Left ventricle myocardium superior (tissue), 1 donor: ENCODE results near the gene CEP68. TPM values are rescaled to one million over a fixed set of nuclear protein-coding genes. Genes with fewer than 3 reads are reported as not detected.
"Not testable (repeated sequence)": the region's sequence is repeated elsewhere in the genome, so short reads cannot be mapped to it uniquely, and the experiment has no call there.

ENCODE experiments used
- ATAC-seq: fragments of 200-7000 bp; cut with Tn5 transposase; one replicate; pipeline ENCODE4 v1.9.1; 2020; ENCODE audit warnings: mild to moderate bottlenecking, moderate library complexity
- DNase-seq: peaks from one replicate; pipeline ENCODE4 v3.0.0-alpha.2; 2020
- intact Hi-C: fragments of 100-400 bp; cut with micrococcal nuclease; formaldehyde crosslinking; loops from one replicate; pipeline ENCODE4 v1.11.0; 2022
- long read RNA-seq: library from polyadenylated mRNA; unstranded; transcript quantifications from one replicate; pipeline ENCODE4 v2.0.0, GENCODE V29; 2021
- total RNA-seq: library from RNA; stranded (reverse); fragmentation: NEBNext Ultra II Directional; extraction: Animal tissue kit (Norgen Biotek cat#: 25700); gene quantifications from one replicate; pipeline ENCODE4 v1.2.1, GENCODE V29; 2021
- donor health status: DM: no; HTN: yes; CAD: no; lungs with severe emphysema.

Gene CEP68, protein sequence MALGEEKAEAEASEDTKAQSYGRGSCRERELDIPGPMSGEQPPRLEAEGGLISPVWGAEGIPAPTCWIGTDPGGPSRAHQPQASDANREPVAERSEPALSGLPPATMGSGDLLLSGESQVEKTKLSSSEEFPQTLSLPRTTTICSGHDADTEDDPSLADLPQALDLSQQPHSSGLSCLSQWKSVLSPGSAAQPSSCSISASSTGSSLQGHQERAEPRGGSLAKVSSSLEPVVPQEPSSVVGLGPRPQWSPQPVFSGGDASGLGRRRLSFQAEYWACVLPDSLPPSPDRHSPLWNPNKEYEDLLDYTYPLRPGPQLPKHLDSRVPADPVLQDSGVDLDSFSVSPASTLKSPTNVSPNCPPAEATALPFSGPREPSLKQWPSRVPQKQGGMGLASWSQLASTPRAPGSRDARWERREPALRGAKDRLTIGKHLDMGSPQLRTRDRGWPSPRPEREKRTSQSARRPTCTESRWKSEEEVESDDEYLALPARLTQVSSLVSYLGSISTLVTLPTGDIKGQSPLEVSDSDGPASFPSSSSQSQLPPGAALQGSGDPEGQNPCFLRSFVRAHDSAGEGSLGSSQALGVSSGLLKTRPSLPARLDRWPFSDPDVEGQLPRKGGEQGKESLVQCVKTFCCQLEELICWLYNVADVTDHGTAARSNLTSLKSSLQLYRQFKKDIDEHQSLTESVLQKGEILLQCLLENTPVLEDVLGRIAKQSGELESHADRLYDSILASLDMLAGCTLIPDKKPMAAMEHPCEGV
- 19.5 TPM for total RNA-seq
- long read RNA-seq, full-length matches to known transcripts = 7 of 39 reads
- long read RNA-seq, partial matches to known transcripts = 15 of 39 reads
- long read RNA-seq, other reads (novel, unspliced or antisense) = 17 of 39 reads

DNA sequence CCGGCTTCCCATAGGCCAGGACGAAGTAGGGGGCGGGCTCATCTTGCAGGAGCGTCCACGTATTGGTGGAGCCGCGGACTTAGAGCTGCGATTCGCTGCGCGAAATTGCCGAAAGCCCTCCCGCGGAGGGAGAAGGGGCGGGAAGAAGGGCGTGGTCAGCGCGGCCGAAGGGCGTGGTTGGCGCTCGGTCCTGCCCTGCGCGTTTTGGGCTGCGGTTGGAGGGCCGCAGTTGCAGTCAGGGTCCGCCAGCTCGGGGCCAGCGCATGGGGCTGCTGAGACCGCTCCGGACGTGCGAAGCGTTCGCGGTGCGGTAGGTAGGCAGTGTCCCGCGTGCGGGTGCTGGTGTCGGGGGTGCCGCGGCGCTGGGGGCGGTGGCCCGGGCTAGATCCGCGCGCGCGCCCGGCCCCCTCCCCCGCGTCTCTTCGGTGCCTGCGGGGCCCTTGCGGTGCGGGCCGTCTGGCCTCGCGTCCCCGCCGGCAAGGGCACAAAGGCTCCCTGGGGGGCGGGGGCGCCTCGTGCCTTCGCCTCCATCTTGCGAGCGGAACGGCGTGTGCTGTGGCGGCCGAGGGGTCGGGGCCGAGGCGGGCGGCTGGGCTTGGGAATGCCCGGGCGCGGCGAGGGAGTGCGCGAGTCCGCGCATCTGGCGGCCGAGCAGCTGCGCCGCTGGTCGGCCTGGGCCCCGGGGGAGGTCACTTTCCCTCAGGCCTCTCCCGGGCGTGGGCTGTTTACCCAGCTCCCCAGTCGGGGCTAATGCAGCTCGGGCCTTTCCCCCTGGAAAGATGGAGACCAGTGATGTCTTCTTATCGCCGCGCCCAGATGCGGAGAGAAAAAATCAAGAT, at the start of gene CEP68:
CEP68 (plus strand) TSS at position 202 of the 839 bp plus-strand sequence. CDS start 13,029 bp downstream, outside the sequence.
- ATAC-seq = peak; percentile 96
- intact Hi-C loops = no loop called here
- DNase-seq = peak; percentile 97

DNA sequence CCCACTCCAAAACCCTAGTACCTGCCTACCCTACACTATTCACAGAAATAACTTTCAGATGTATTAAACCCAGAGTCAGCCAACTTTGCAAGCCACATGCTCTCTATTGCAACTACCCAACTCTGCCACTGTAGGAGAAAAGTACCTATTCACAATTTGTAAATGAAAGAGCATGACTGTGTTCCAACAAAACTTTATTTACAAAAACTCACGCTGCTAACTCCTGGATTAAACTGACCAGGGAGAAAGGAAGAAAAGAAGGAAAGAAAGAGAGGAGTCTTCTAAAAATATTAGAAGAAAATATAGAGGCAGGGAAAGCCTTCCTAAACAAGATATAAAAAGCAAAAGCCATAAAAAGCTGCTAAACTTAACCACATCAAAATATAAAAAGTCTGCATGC, 42.4 kb upstream of the CEP68 start:
- no peak for ATAC-seq
- intact Hi-C loops = no loop called here

DNA sequence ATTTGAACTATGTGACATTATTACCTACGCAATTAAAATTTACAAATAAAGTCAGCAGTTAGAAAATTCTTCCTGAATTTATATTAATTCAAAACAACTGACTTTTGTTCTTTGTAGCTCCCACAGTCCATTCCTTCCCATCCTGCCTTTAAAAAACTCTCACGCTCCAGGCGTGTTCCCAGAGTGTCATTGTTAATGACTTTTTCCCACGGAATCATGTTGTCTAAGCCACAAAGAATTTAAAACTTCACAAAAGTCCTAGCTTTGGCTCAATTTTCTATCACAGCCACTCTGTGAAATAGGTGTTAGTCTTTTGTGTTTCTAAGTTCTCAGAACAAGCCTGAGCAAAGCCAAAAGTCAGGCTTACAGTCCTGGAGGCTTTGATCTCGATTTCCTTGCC, 40.5 kb upstream of the CEP68 start:
- no peak for ATAC-seq
- intact Hi-C loops = no loop called here

More for the DNA sequence above, 42.4 kb upstream of the CEP68 start:
- no peak for DNase-seq

DNA sequence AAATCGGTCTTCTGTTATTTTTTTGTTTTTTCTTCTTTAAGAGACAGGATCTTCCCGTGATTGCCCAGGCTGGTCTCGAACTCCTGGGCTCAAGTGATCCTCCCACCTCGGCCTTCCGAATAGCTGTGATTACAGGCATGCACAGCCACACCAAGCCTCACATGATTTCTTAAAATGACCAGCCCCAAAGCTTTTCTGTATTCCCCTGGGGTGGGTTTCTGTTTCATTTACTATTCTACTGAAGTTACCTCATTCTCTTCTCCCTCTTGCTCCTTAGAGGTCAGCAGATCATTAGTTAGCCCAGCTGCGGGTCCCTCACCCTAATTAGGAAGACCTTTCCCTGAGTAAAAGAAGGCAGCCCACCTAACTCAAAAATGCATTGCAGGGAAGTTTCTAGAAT, 39.4 kb upstream of the CEP68 start:
- intact Hi-C loops = no loop called here
- ATAC-seq (no peak), DNase-seq (no peak)

More for the DNA sequence above, 40.5 kb upstream of the CEP68 start:
- DNase-seq = no peak

DNA sequence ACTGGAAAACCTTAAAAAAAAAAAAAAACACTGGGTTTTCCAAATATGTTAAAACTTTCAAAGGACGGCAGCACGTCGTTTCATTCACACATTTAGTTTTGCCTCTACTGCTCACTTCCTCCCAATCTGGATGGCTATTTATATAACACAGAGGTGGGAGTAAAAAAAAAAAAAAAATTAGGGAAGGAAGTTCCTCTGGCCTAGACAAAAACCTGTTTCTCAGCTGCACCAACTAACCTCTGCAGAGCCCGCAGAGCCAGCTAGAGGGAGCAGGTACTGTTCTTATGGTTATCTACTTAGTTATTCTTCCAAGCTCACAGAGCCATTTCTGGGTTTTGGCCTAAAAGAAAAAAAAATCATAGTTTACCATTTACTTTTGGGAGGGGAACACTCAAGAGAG, 38.9 kb upstream of the CEP68 start:
- intact Hi-C loops = no loop called here
- ATAC-seq = peak; percentile 46
- DNase-seq = no peak

DNA sequence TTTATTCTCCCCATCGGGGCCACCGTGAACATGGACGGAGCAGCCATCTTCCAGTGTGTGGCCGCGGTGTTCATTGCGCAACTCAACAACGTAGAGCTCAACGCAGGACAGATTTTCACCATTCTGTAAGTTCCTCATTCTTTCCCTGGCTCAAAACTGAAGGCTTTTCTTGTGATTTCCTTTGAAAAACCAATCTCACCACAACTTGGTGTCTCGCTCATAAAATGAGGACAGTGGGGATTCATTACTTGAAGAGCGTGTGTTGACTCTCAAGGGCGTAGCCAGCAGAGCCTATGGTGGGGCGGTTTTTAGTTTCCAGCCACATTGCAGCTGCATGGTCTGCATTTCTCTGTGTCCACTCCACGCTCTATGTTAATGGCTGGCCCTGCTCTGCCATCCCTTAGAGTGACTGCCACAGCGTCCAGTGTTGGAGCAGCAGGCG, 38.1 kb upstream of the CEP68 start:
- ATAC-seq = peak; percentile 54
- intact Hi-C loops = no loop called here
- peak; percentile 52 for DNase-seq

DNA sequence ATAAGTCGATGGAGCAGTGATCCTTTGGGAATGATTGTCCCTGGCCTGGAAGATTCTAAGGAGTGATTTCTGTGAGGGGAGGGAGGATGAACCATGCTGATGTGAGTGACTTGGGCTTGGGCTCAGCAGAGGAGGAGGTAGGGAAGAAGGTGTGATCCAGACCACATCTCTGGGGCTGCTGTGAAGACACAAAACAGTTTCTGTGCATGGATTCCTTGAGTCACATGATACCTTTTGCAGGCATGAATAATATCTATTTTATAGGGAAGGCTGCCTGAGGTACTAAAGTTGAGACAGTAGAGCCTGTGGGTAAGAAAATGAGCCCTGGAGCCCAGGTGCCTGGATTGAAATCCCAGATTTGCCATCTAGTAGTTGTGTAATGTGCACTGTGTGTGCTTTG, 37.2 kb upstream of the CEP68 start:
- no peak for ATAC-seq
- intact Hi-C loops = no loop called here
- DNase-seq = no peak

DNA sequence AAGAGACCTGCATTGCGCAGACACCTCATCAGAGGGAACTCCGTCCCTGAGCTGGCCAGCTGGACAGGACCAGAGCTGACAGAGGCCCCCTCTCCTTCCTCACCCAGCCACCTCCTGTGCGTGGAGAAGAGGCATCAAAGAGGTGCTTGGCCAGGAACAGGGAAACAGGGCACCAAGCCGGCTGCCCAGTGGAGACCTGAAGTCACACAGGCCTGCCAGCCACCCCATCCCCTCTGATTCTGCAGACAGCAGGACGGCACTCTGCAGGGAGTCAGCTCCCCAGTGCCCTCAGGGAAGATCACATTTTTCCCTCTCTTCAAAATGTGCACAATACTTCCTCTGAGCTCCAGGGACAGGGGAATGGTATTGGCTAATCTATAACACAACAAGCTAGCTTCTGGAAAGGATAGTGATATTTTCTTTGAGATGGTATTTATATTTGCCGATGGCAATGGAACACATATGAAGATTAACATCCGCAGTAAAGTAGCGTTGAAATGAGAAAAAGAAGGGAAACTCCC, 36.5 kb upstream of the CEP68 start:
- intact Hi-C loops = no loop called here
- DNase-seq (no peak), ATAC-seq (no peak)

DNA sequence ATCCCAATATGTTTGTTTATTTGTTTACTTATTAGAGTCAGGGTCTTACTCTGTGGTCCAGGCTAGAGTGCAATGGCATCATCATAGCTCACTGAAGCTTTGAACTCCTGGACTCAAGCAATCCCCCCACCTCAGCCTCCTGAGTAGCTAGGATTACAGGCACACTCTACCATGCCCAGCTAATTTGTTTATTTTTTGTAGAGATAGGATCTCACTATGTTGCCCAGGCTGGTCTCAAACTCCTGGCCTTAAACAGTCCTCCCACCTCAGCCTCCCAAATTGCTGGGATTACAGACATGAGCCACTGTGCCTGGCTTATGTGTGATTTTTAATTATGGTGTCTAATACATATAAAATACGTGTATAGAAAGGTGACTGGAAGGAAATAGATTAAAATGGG, 36.0 kb upstream of the CEP68 start:
- DNase-seq, intact Hi-C loops, ATAC-seq: not testable (repeated sequence)

DNA sequence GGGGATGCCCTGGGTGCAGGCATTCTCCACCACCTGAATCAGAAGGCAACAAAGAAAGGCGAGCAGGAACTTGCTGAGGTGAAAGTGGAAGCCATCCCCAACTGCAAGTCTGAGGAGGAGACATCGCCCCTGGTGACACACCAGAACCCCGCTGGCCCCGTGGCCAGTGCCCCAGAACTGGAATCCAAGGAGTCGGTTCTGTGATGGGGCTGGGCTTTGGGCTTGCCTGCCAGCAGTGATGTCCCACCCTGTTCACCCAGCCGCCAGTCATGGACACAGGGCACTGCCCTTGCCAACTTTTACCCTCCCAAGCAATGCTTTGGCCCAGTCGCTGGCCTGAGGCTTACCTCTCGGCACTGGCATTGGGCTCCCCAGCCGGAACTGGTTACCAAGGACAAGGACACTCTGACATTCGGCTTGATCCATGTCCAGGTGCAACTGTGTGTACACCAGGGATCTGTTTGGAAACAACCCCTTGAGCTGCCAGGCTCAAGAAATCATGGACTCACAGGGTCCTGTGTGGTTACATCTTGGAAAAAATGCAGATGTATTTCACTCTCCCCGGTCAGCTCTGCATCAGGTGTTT, 35.2 kb upstream of the CEP68 start:
- intact Hi-C loops = no loop called here
- ATAC-seq (peak; percentile 63), DNase-seq (no peak)

DNA sequence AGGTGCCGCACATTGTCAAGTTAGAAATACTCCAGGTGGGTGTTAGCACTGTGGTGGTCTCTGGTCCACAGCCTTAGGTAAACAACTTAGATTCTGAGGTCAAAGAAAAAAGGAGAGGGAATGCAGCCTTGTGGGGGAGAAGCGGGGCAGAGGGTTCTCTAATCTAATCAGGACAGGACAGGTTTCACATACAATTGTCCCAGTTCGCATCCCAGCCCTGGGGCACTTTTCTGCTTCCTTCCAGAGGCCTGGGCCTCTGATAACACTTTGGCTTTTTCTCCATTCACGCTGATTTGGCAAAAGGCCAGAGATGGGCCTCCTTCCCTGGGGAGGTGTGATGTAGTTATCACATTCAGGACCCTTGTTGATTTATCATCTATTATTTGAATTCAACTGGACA, 34.5 kb upstream of the CEP68 start:
- ATAC-seq = no peak
- DNase-seq = no peak
- intact Hi-C loops = no loop called here

DNA sequence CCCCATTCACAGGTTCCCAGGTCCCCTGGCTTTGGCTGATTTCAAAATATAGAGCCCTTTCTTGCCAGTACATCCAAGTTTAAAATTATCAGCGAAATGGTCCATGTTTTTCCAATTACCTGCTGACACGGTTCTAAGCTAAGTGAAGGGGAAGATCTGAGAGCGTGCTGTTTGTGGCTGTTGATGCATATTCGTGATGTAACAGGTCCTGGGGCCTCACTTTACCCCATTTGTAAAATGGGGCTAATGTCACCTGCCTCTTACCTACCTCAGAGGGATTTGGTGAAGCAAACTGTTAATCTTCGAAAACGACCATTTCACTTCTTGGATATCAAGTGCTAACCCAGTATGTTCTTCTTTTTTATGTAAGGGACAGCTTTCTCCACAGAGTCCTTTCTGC, 34.0 kb upstream of the CEP68 start:
- intact Hi-C loops = no loop called here
- ATAC-seq (no peak), DNase-seq (no peak)

DNA sequence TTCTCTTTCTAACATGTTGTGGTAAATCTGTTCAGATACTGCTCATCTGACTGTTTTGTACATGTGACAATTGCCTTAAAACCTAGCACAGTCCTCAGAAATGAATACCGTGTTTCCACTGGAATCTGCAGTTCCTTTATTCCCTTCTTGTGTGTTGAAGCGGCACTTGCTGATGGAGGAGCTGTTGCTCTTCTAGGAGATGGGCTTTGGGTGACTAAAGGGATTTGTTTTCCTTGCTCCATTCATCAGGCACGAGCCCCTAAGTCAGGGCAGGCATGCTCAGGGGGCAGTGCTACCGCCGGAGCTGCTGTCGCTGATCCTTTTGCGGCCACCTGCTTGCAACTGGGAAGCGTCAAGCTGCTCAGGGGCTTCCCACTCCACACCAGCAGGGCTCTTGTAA, 32.5 kb upstream of the CEP68 start:
- intact Hi-C loops = no loop called here
- no peak for ATAC-seq
- DNase-seq = no peak

DNA sequence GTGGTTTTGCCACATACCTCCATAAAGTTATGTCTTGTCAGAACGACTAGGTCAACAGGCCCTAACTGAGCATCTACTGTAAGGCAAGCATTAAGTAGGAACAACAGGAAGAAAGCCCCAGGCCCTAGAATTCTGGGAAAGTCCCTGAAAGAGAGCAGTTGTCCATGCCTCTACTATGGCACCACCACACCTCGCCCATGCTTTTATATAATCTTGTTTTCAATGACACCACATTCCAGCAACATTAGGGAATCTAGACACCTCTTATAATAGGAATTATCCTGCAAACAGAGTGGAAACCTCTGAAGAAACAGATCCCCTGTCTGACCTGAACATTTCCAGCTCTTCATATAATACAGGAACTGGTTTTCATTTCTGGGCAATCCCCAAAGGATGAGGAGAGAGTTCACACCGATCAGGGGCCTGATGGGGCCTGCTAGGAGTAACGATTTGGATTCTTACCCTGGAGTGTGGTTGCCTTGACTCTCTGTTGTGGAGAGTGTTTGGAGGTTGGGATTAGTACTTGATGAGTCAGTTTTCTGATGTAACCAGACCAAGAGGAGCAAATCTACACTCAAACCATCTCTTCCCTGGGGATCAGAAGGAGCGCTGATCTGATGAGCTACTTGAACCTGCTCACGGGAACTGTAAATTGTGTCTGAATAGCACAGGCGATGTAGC, 31.9 kb upstream of the CEP68 start:
- ATAC-seq (no peak), DNase-seq (no peak)
- intact Hi-C loops = no loop called here

DNA sequence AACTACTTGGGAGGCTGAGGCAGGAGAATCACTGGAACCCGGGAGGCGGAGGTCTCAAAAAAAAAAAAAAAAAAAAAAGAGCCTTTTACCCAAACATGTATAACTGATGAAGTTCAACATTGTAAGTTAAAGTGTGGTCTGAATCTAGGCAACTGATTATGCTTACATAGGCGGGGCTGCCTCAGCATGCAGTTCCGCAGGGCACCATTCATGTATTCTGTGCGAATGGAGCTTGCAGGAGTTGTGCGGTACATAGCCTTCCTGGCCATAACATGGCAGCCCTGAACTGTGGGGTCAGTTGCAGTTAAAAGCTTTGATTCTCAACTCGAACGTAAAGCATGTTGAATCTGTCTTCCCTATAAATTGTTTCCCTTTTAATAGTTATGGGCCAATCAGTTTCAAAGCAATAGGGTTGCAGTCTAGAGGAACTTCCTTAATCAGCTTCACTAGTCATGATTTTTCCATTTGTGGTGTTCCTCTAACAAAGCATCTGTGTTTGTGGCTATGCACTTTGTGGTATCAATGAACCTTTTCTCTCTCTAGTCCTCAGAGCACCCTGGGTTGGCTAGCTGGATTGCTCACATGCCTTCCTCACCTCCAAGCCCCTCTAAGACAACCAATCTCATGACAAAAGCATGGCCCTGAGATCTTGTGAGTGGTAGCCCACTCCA, 30.6 kb upstream of the CEP68 start:
- ATAC-seq (no peak), DNase-seq (no peak)
- intact Hi-C loops = no loop called here

DNA sequence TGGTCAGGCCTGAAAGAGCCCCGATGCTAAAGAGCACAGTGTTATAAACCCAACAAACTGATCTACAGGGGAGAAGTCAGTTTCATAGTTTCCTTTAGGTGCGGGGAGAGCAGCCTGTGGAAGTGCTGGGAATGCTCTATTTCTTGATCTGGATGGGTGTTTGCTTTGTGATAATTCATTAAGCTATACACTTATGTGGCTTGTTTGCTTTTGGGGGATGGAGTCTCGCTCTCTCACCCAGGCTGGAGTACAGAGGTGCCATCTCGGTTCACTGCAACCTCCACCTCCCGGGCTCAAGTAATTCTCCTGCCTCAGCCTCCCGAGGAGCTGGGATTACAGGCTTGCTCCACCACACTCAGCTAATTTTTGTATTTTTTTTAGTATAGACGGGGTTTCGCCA, 30.1 kb upstream of the CEP68 start:
- ATAC-seq (no peak), DNase-seq (no peak)
- intact Hi-C loops = no loop called here

DNA sequence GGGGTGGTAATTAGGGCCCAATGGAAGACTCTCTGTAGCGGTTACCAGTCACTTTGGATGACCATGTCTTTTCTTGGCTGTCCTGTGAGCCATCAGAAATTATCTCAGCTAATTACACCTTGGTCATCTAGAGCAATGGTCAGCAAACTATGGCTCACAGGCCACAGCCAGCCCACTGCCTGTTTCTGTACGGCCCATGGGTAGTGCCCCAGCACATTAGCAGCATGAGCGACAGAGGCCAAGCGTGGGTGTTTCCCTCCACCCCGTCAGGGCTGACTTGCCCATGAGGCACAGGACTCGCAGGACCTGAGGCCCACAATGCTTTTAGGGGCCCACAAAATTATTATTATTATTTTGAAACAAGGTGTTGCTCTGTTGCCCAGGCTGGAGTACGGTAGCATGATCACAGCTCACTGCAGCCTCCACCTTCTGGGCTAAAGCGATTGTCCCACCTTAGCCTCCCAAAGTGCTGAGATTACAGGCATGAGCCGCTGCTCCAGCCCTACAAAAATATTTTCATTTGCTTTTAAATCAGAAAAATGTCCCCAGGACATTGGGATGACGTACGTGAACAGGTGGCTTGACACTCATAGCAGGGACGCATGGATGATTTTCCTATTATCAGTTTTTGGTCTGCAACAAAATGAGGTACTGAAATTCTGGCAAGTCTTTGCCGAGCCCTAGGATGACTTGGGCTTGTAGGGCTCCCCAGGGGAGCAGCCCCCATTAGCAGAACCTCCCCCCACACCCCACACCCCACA, 29.3 kb upstream of the CEP68 start:
- intact Hi-C loops = no loop called here
- ATAC-seq = no peak
- no peak for DNase-seq
